ENCODE results near the gene FCER1G.

FCER1G gene

GRCh38 chr1:161189036-161189435 is 26.1 kb upstream of the FCER1G start:
- no peak for DNase-seq

GRCh38 chr1:161190962-161191521 is 24.1 kb upstream of the FCER1G start:
- DNase-seq: no peak

GRCh38 chr1:161191971-161192370 is 23.1 kb upstream of the FCER1G start:
- no peak for DNase-seq

- DNase-seq: peak; percentile 61
Measured at GRCh38 chr1:161192476-161193465, 22.3 kb upstream of the FCER1G start.

GRCh38 chr1:161193561-161194235 is 21.4 kb upstream of the FCER1G start:
- no peak for DNase-seq

GRCh38 chr1:161195171-161195570 is 19.9 kb upstream of the FCER1G start:
- no peak for DNase-seq

- no peak for DNase-seq
Measured at GRCh38 chr1:161196111-161196510, 19.0 kb upstream of the FCER1G start.

GRCh38 chr1:161196521-161197451 is 18.3 kb upstream of the FCER1G start:
- no peak for DNase-seq

- DNase-seq: no peak
Measured at GRCh38 chr1:161197560-161198193, 17.4 kb upstream of the FCER1G start.

GRCh38 chr1:161198194-161198896 is 16.8 kb upstream of the FCER1G start:
- no peak for DNase-seq

GRCh38 chr1:161198897-161199431 is 16.1 kb upstream of the FCER1G start, which contains the start of gene ADAMTS4:
Gene ADAMTS4, minus strand, starts transcription at chr1:161199054. Its CDS starts 427 bp downstream, at chr1:161198627.
- DNase-seq: no peak

- no peak for DNase-seq
Measured at GRCh38 chr1:161199506-161200139, 15.5 kb upstream of the FCER1G start.

GRCh38 chr1:161200421-161200991 is 14.6 kb upstream of the FCER1G start:
- no peak for DNase-seq

- no peak for DNase-seq
Measured at GRCh38 chr1:161200992-161201835, 13.9 kb upstream of the FCER1G start.

- DNase-seq: peak; percentile 96
Measured at GRCh38 chr1:161201836-161202712, 13.0 kb upstream of the FCER1G start, which contains the start of gene NDUFS2. Gene NDUFS2, plus strand, starts transcription at chr1:161202367. Its CDS starts 19 bp downstream, at chr1:161202386.

- no peak for DNase-seq
Measured at GRCh38 chr1:161206411-161207140, 8.5 kb upstream of the FCER1G start.

GRCh38 chr1:161207173-161207572 is 7.9 kb upstream of the FCER1G start:
- no peak for DNase-seq

All from effector CD4-positive, alpha-beta T cell (primary cell).